Measurements from ENCODE around the gene RPL38.

Gene RPL38

GRCh38 chr17:74257311-74257710, 53.8 kb downstream of the RPL38 start:
- no peak for DNase-seq

GRCh38 chr17:74259667-74260524, 56.4 kb downstream of the RPL38 start:
- no peak for DNase-seq
